Stimulated activated naive CD8-positive, alpha-beta T cell treated with anti-CD3 and anti-CD28 coated beads, Interleukin-15, amount 100 ng/mL, for 72 hours (primary cell): ENCODE measurements around the gene NEURL1.

Source experiments
- ATAC-seq: fragments of 150-1000 bp; cut with Tn5 transposase; 2 replicates; pipeline ENCODE4 v1.10.0; 2021; ENCODE audit warnings: mild to moderate bottlenecking, moderate library complexity
- DNase-seq, 2 donors: peaks; one replicate each; pipeline ENCODE4 v3.0.0; 2021 to 2022
- H3K27ac Mint-ChIP-seq, 2 donors: one replicate each; pipeline ENCODE4 v1.8.0; 2022; ENCODE audit warnings: mild to moderate bottlenecking in 2 of 2, mixed read lengths in 2 of 2, moderate library complexity in 2 of 2
- H3K27me3 Mint-ChIP-seq: one replicate; pipeline ENCODE4 v1.8.0; 2022; ENCODE audit warnings: mixed read lengths
- H3K4me1 Mint-ChIP-seq: one replicate; pipeline ENCODE4 v1.8.0; 2022; ENCODE audit warnings: mild to moderate bottlenecking, mixed read lengths
- H3K4me3 Mint-ChIP-seq, 2 donors: one replicate each; pipeline ENCODE4 v1.8.0; 2022; ENCODE audit warnings: mild to moderate bottlenecking in 2 of 2, mixed read lengths in 2 of 2, moderate library complexity in 1 of 2
- H3K9me3 Mint-ChIP-seq, 2 donors: one replicate each; pipeline ENCODE4 v1.8.0; 2022; ENCODE audit warnings: mixed read lengths in 2 of 2

The NEURL1 gene

GRCh38 chr10:103541616-103542015 lies 48.1 kb downstream of the NEURL1 start:
- no peaks in the 10 kb centered on the region for H3K9me3 Mint-ChIP-seq
- peaks cover 14% of the 10 kb centered on the region for H3K4me1 Mint-ChIP-seq
- H3K27me3 Mint-ChIP-seq, result peaks cover 22% of the 10 kb centered on the region
- no peak for ATAC-seq
- no peak for DNase-seq
- no peak overlapping the region for H3K27ac Mint-ChIP-seq
- no peak overlapping the region for H3K4me3 Mint-ChIP-seq

DNA sequence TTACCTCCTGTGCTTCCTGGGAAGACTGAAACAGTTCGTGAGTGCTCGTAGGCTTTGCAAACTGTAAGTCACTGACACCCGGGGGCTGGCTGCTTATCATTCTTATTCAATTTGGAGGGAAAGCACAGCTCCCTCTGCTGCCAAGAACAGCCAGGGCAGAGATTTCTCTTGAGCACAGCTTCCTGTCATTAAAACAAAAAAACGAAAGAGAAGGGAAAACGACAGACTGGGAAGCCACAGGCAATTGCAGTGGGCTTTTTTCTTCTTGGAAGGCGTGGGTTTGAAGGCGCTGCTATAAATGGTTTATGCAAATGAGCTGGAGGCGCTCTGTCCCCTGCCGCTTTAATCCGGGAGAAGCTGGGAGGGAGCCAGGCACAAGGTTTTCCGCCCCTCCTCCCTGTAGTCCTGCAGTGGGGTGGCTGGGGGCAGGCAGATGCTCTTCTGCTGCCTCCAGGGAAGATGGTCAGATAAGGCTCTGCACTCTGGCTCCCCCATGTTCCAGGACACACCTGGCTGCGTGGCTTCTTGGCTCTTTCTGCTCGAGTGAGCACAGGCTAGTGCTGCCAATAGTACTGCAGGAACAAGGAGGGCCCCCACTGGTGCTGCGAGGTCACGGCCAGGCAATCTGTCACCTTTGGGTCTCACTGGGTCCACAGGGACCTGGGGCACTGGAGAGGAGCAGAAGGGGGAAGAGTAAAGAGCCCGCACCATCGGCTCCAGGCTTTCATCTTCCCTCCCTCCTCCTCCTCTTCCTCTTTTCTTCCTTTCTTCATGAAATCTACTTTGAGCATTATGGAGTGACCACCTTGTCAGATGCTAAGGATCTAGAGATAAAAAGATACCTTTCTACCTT lies 49.5 kb downstream of the NEURL1 start:
- Mint-ChIP-seq H3K4me3 (peak overlapping the region; percentile 73 to 84), H3K27me3 (peaks cover 22% of the 10 kb centered on the region), H3K4me1 (peaks cover 14% of the 10 kb centered on the region), H3K9me3 (no peaks in the 10 kb centered on the region), H3K27ac (peak overlapping the region in 1 of 2 donors; percentile 54)
- DNase-seq (no peak), ATAC-seq (peak; percentile 74)

DNA sequence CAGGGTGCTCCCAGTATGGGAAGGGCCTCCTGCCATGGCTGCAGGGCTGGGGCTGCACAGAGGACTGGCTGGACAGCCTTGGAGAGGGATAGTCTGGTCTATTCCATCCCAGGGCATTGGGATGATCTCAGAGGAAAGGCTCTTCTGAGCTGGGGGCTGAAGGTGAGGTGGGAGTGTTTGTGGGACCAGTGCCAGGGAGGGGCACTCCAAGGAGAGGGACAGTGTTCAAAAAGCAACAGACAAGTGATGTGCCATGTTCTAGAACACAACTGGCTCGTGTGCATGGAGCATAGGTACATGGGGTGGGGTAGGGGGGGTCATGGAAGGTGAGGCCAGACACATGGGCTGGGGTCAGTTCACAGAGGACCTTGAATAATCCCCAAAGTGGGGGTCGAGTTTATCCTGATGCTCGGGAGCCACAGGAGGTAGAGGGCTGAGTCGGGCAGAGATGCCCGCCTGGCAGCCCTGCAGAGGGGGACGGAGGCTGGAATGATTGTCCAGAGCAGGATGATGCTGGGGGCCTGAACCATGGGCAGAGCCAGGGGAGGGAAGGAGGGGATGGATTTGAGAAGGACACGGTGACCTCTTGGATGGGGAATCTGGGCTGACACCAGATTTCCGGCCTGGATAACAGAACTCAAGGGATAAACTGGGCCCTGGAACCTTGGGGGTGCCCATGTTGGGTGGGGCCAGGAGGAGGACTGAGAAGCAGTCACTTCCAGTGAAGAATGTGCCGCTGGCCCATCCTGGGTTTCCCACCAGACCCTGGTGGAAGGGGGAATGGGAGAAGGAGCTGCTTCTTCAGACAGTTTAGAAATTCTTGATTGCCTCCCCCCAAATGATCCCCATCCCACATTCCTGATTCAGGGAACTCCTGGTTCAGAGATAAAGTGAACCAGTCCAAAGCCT lies 50.4 kb downstream of the NEURL1 start:
- Mint-ChIP-seq H3K27ac (peak overlapping the region; percentile 54 to 72), H3K4me1 (peaks cover 14% of the 10 kb centered on the region), H3K9me3 (no peaks in the 10 kb centered on the region), H3K4me3 (peak overlapping the region; percentile 73 to 84), H3K27me3 (peaks cover 20% of the 10 kb centered on the region)
- DNase-seq (no peak), ATAC-seq (no peak)

DNA sequence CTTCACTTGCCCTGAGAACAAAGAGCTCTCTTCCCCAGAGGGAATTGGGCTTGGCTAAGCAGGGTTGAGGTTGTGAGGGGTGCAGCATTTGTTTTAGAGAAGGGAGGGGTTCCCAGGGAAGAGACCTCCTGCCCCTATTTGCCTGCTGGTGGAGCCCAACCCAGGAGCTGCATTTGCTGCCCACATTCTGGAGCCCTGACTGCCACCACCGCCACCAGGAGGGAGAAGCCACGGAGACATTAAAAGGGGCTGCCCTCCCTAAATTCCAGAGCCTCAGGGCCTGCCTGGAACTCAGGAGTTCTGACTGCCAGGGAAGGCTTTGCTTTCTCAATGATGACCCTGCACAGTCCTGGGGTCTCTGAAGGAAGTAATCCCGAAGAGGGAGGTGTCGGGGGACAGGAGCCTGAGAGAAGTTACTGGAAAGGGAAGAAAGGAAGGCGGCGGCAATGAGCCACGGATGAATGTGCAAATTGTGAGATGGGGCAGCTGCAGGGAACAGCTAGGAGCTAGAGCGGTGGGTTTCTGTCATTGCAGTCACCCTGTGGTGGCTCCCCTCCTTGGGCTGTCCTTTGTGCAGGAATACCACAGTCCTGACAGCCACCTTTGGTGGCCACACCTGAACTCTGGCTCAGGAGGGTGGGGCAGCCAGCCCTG lies 51.3 kb downstream of the NEURL1 start:
- H3K9me3 Mint-ChIP-seq, result no peaks in the 10 kb centered on the region
- H3K4me3 Mint-ChIP-seq, result no peak overlapping the region
- no peak for ATAC-seq
- no peak for DNase-seq
- H3K27ac Mint-ChIP-seq, result no peak overlapping the region
- H3K4me1 Mint-ChIP-seq, result peaks cover 14% of the 10 kb centered on the region
- peaks cover 19% of the 10 kb centered on the region for H3K27me3 Mint-ChIP-seq

DNA sequence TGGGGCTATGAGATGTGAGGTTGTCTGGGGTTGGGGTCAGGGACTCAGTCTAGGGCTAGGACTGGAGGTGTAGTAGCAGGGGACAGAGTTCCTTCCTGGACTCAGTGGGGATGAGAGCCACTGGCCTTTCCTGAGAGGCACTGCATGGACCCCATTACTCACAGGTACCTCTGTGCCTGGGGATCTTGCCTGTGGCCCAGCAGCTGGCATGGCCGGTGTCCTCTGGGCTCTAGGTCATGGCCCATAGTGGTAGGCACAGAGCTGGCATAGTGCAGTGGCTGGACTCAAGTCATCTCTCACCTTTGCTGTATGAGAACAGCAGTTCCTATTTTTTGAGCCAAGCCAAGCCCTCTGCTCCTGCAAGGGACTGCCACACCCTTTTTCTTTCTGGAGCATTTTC lies 51.9 kb downstream of the NEURL1 start:
- no peak overlapping the region for H3K4me3 Mint-ChIP-seq
- peak overlapping the region in 1 of 2 donors; percentile 15 for H3K27ac Mint-ChIP-seq
- H3K4me1 Mint-ChIP-seq, result peaks cover 14% of the 10 kb centered on the region
- DNase-seq, result no peak
- no peak for ATAC-seq
- no peaks in the 10 kb centered on the region for H3K9me3 Mint-ChIP-seq
- peaks cover 18% of the 10 kb centered on the region for H3K27me3 Mint-ChIP-seq

DNA sequence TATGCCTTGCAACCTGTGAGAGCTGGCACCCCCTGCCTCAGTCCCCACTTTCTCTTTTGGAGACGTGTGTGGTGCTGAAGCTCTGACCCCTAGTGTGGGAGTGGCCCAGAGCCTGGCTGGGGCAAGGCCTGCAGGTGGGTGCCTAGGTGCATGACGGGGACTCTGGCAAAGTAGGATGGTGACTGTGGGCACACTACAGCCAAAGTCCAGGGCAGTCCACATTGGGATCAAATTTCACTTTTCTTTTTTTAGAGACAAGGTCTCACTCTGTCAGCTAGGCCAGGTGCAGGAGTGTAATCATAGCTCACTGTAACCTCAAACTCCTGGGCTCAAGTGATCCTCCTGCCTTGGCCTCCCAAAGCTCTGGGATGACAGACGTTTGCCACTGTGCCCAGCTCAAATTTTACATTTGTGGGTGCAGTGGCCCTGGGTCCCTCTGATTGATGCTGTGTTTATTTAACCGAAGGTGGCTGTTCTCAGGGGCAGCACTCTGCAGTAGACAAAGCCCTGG lies 52.3 kb downstream of the NEURL1 start:
- Mint-ChIP-seq H3K27ac (no peak overlapping the region), H3K9me3 (no peaks in the 10 kb centered on the region), H3K27me3 (peaks cover 18% of the 10 kb centered on the region), H3K4me1 (peaks cover 14% of the 10 kb centered on the region), H3K4me3 (no peak overlapping the region)
- no peak for ATAC-seq
- DNase-seq, result no peak

DNA sequence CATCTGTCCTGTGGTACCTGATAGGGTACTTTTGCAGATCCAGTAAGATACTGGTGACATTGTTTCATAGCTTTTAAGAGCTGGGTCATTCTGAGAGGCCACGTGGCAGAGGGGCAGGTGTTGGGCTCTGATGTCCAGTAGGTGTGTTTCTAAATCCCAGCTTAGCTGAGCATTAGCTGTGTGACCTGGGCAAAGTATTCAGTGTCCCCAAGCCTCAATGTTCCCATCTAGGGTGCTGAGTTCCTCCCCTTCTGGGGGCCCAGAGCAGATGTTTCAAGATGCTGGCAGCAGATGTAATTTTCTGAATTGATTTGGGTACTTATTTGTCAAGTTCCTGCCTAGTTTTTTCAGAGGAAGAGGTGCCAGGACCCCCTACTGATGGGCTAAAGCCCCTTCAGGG lies 52.9 kb downstream of the NEURL1 start:
- no peak for ATAC-seq
- Mint-ChIP-seq H3K27me3 (peaks cover 18% of the 10 kb centered on the region), H3K27ac (no peak overlapping the region), H3K4me3 (no peak overlapping the region), H3K9me3 (no peaks in the 10 kb centered on the region), H3K4me1 (peaks cover 14% of the 10 kb centered on the region)
- no peak for DNase-seq

DNA sequence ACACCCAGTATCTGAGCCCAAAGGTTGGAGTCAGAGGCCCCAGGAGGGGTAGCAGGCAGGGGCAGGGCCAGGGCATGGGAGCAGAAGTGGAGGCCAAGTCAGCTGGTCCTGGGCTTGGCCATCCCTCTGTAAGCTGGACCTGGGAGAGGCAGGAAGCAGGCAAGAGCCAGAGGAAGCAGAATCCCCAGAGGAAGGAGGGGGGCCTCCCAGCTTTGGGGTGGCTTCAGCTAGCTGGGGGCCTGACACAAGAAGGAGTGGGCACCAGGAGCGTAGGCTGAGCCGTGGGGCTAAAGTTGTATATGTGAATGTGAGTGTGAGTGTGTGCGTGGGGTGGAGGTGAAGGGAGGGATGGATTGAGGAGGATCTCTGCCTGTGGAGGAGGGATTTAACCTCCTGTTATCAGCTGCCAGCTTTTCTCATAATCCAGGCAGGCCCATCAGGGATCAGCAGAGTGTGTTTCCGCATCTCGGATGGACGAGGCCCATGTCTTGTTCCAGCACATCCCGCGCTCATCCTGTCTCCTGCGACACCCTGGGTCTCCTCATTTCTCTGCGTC lies 54.0 kb downstream of the NEURL1 start:
- no peak for DNase-seq
- H3K27me3 Mint-ChIP-seq, result peaks cover 25% of the 10 kb centered on the region
- H3K27ac Mint-ChIP-seq, result peak overlapping the region in 1 of 2 donors; percentile 81
- H3K9me3 Mint-ChIP-seq, result no peaks in the 10 kb centered on the region
- H3K4me3 Mint-ChIP-seq, result no peak overlapping the region
- H3K4me1 Mint-ChIP-seq, result peaks cover 16% of the 10 kb centered on the region
- no peak for ATAC-seq

DNA sequence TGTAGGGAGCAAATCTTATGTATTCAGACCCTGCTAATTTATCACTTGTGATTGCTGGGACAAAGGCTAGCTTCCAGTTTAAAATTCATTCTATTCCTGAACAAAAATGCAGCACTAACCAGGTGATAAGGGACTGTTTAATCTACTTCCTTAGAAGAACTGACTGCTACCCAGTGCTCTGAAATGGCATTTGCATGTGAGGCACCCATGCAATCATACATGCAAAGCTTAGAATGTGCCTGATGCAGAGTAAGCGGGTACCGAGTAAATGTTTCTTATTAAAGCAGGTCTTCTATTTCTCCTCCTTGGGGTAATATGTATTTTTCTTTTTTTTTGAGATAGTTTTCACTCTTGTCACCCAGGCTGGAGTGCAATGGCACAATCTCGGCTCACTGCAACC lies 54.5 kb downstream of the NEURL1 start:
- no peak for DNase-seq
- H3K4me1 Mint-ChIP-seq, result peaks cover 16% of the 10 kb centered on the region
- peaks cover 29% of the 10 kb centered on the region for H3K27me3 Mint-ChIP-seq
- no peak for ATAC-seq
- no peak overlapping the region for H3K4me3 Mint-ChIP-seq
- no peaks in the 10 kb centered on the region for H3K9me3 Mint-ChIP-seq
- no peak overlapping the region for H3K27ac Mint-ChIP-seq

GRCh38 chr10:103548581-103549348 lies 55.3 kb downstream of the NEURL1 start:
- no peak for ATAC-seq
- no peaks in the 10 kb centered on the region for H3K9me3 Mint-ChIP-seq
- H3K27me3 Mint-ChIP-seq, result peaks cover 24% of the 10 kb centered on the region
- DNase-seq, result no peak
- no peak overlapping the region for H3K4me3 Mint-ChIP-seq
- H3K27ac Mint-ChIP-seq, result no peak overlapping the region
- peaks cover 16% of the 10 kb centered on the region for H3K4me1 Mint-ChIP-seq

GRCh38 chr10:103549349-103549685 lies 55.8 kb downstream of the NEURL1 start:
- DNase-seq (no peak), ATAC-seq (no peak)
- Mint-ChIP-seq H3K27ac (no peak overlapping the region), H3K9me3 (no peaks in the 10 kb centered on the region), H3K4me1 (peaks cover 22% of the 10 kb centered on the region), H3K4me3 (no peak overlapping the region), H3K27me3 (peaks cover 25% of the 10 kb centered on the region)

- DNase-seq (no peak), ATAC-seq (no peak)
- Mint-ChIP-seq H3K9me3 (no peaks in the 10 kb centered on the region), H3K4me1 (peaks cover 29% of the 10 kb centered on the region), H3K27ac (no peak overlapping the region), H3K27me3 (peaks cover 33% of the 10 kb centered on the region), H3K4me3 (no peak overlapping the region)
Observed at GRCh38 chr10:103550229-103550628, 56.7 kb downstream of the NEURL1 start.

- no peak overlapping the region for H3K4me3 Mint-ChIP-seq
- H3K9me3 Mint-ChIP-seq, result no peaks in the 10 kb centered on the region
- ATAC-seq (no peak), DNase-seq (no peak)
- H3K27me3 Mint-ChIP-seq, result peaks cover 46% of the 10 kb centered on the region
- H3K27ac Mint-ChIP-seq, result peak overlapping the region in 1 of 2 donors; percentile 34
- H3K4me1 Mint-ChIP-seq, result peaks cover 29% of the 10 kb centered on the region
Observed at GRCh38 chr10:103551619-103552602, 58.4 kb downstream of the NEURL1 start.
